ENCODE results near the gene RCC2. TPM values are rescaled to one million over a fixed set of nuclear protein-coding genes. Genes with fewer than 3 reads are reported as not detected.

Gene RCC2
- total RNA-seq, 2 donors from 2014 or later = 240 to 325 TPM

- no peak for TF ChIP-seq CTCF (conservative IDR thresholded peaks at IDR 0.05)
- Mint-ChIP-seq H3K27ac (no peak overlapping the region), H3K9me3 (no peaks in the 10 kb centered on the region), H3K36me3 (ENCODE audit: low read depth) (peaks cover 14% of the 10 kb centered on the region), H3K4me1 (peaks cover 15% of the 10 kb centered on the region), H3K4me3 (no peak overlapping the region), H3K27me3 (ENCODE audit: insufficient read depth) (no peaks in the 10 kb centered on the region)
- Histone ChIP-seq H3K4me1 (ENCODE audit: control insufficient read depth, insufficient read depth, low read length) (no peaks in the 10 kb centered on the region), H3K4me3 (ENCODE audit: low read length) (no peak overlapping the region), H3K9me3 (ENCODE audit: control insufficient read depth, low read length) (no peaks in the 10 kb centered on the region), H3K27me3 (ENCODE audit: control insufficient read depth, insufficient read depth, low read length, poor library complexity, severe bottlenecking) (no peaks in the 10 kb centered on the region), H3K36me3 (ENCODE audit: control insufficient read depth, insufficient read depth, low read length) (peaks cover 15% of the 10 kb centered on the region), H3K9ac (ENCODE audit: extremely low read depth, low read length, poor library complexity, severe bottlenecking) (no peak overlapping the region), H3K27ac (ENCODE audit: low read depth, low read length) (no peak overlapping the region)
- 87 to 95% methylated on average over 2 to 3 of the region's 3 CpGs for WGBS, 2 experiments (ENCODE audit: insufficient coverage in 1 of 2, insufficient read length in 1 of 2)
- DNase-seq = no peak
Observed at GRCh38 chr1:17403081-17403480, 36.4 kb downstream of the RCC2 start.

GRCh38 chr1:17401841-17402240, 37.6 kb downstream of the RCC2 start:
- TF ChIP-seq CTCF (conservative IDR thresholded peaks at IDR 0.05) = no peak
- Histone ChIP-seq H3K27me3 (ENCODE audit: control insufficient read depth, insufficient read depth, low read length, poor library complexity, severe bottlenecking) (no peaks in the 10 kb centered on the region), H3K27ac (ENCODE audit: low read depth, low read length) (no peak overlapping the region), H3K9ac (ENCODE audit: extremely low read depth, low read length, poor library complexity, severe bottlenecking) (no peak overlapping the region), H3K36me3 (ENCODE audit: control insufficient read depth, insufficient read depth, low read length) (peaks cover 6% of the 10 kb centered on the region), H3K4me3 (ENCODE audit: low read length) (no peak overlapping the region), H3K4me1 (ENCODE audit: control insufficient read depth, insufficient read depth, low read length) (no peaks in the 10 kb centered on the region), H3K9me3 (ENCODE audit: control insufficient read depth, low read length) (no peaks in the 10 kb centered on the region)
- Mint-ChIP-seq H3K9me3 (no peaks in the 10 kb centered on the region), H3K4me1 (peaks cover 5% of the 10 kb centered on the region), H3K4me3 (no peak overlapping the region), H3K36me3 (ENCODE audit: low read depth) (peaks cover 2% of the 10 kb centered on the region), H3K27me3 (ENCODE audit: insufficient read depth) (no peaks in the 10 kb centered on the region), H3K27ac (no peak overlapping the region)
- no peak for DNase-seq
- 87% methylated on average over 4 of the region's 4 CpGs; no CpG with 5 or more reads in 1 of the 2 experiments for WGBS, 2 experiments (ENCODE audit: insufficient coverage in 1 of 2, insufficient read length in 1 of 2)

GRCh38 chr1:17400725-17401341, 38.6 kb downstream of the RCC2 start:
- Histone ChIP-seq H3K4me1 (ENCODE audit: control insufficient read depth, insufficient read depth, low read length) (no peaks in the 10 kb centered on the region), H3K27me3 (ENCODE audit: control insufficient read depth, insufficient read depth, low read length, poor library complexity, severe bottlenecking) (no peaks in the 10 kb centered on the region), H3K9ac (ENCODE audit: extremely low read depth, low read length, poor library complexity, severe bottlenecking) (no peak overlapping the region), H3K27ac (ENCODE audit: low read depth, low read length) (no peak overlapping the region), H3K9me3 (ENCODE audit: control insufficient read depth, low read length) (no peaks in the 10 kb centered on the region), H3K36me3 (ENCODE audit: control insufficient read depth, insufficient read depth, low read length) (peaks cover 3% of the 10 kb centered on the region), H3K4me3 (ENCODE audit: low read length) (no peak overlapping the region)
- Mint-ChIP-seq H3K4me1 (peaks cover 3% of the 10 kb centered on the region), H3K27me3 (ENCODE audit: insufficient read depth) (no peaks in the 10 kb centered on the region), H3K36me3 (ENCODE audit: low read depth) (no peaks in the 10 kb centered on the region), H3K27ac (no peak overlapping the region), H3K4me3 (no peak overlapping the region), H3K9me3 (no peaks in the 10 kb centered on the region)
- no peak for DNase-seq
- 83 to 85% methylated on average over 11 of the region's 11 CpGs for WGBS, 2 experiments (ENCODE audit: insufficient coverage in 1 of 2, insufficient read length in 1 of 2)
- TF ChIP-seq CTCF (conservative IDR thresholded peaks at IDR 0.05) = no peak
